K562 (cell line): Measurements from ENCODE around the gene FAM89B. TPM values are rescaled to one million over a fixed set of nuclear protein-coding genes. Genes with fewer than 3 reads are reported as not detected.

Source experiments
- CBX3 ChIP-seq, 2 experiments: IDR thresholded peaks; 1 replicate in 1 of 2; 2 replicates in 1 of 2; pipeline ENCODE4 v1.6.1; 2012; ENCODE audit warnings: inconsistent platforms in 2 of 2, low read length in 2 of 2, borderline replicate concordance in 1 of 2, control low read depth in 1 of 2
- DIDO1 ChIP-seq: fragments of 450-650 bp; IDR thresholded peaks from 2 replicates; pipeline ENCODE4 v1.6.1; 2016; ENCODE audit warnings: low read depth, missing biosample characterization, missing genetic modification characterization
- GABPB2 ChIP-seq: fragments of 250-450 bp; sonication (Bioruptor Pico); conservative IDR thresholded peaks from 2 replicates; pipeline ENCODE4 v1.5.1; 2021; ENCODE audit warnings: mild to moderate bottlenecking
- GTF3C2 ChIP-seq: IDR thresholded peaks from 3 replicates; pipeline ENCODE4 v1.6.1; 2011; ENCODE audit warnings: borderline replicate concordance, mild to moderate bottlenecking, moderate library complexity; ENCODE audit not compliant: insufficient read length; ENCODE audit errors: extremely low read depth
- KDM2B ChIP-seq: fragments of 250-450 bp; sonication (Bioruptor Pico); IDR thresholded peaks from 2 replicates; pipeline ENCODE4 v1.8.0; 2021; ENCODE audit warnings: mild to moderate bottlenecking, moderate library complexity
- PHTF2 ChIP-seq: fragments of 250-450 bp; sonication (Bioruptor Pico); IDR thresholded peaks from 2 replicates; pipeline ENCODE4 v1.5.0; 2021; ENCODE audit warnings: mild to moderate bottlenecking
- SMAD4 ChIP-seq: fragments of 250-450 bp; sonication (Bioruptor Pico); conservative IDR thresholded peaks from 2 replicates; pipeline ENCODE4 v1.8.0; 2021; ENCODE audit warnings: inconsistent platforms, mild to moderate bottlenecking, moderate library complexity
- ZKSCAN3 ChIP-seq: fragments of 250-450 bp; sonication (Bioruptor Pico); IDR thresholded peaks from 2 replicates; pipeline ENCODE4 v1.4.0; 2020
- ZNF395 ChIP-seq: fragments of 200-800 bp; sonication (Bioruptor generic); IDR thresholded peaks from 2 replicates; pipeline ENCODE4 v1.6.1; 2017; ENCODE audit warnings: missing genetic modification characterization, missing compliant biosample characterization
- polyA plus RNA-seq, 8 experiments: library from polyadenylated mRNA; depleted of rRNA in 4 of 8; stranded (reverse) in 5 of 8; unstranded in 3 of 8; fragments of >200 nt; fragmentation: Nextera tagmentation in 2 of 8; fragmentation: Illumina TruSeq in 1 of 8; extraction: Ambion mirVana in 2 of 8; extraction: Trizol in 1 of 8; gene quantifications; 2 replicates each; pipeline versions ENCODE4 v1.2.1 to v1.2.3, GENCODE V29; 2011 to 2014; ENCODE audit warnings: inconsistent platforms in 1 of 8, missing spikeins in 1 of 8
- total RNA-seq, 7 experiments: library from RNA; depleted of rRNA in 6 of 7; stranded (reverse); fragments of >200 nt in 6 of 7; fragmentation: Illumina TruSeq in 2 of 7; extraction: Trizol in 2 of 7; gene quantifications; 2 replicates each; pipeline versions ENCODE4 v1.2.1 to v1.2.3, GENCODE V29; 2011 to 2021; ENCODE audit warnings: low replicate concordance in 1 of 7
- TF ChIP-seq, protein P1 (sequence below): fragments of 450-650 bp; conservative IDR thresholded peaks from 2 replicates; pipeline ENCODE4 v1.6.1; 2016; ENCODE audit warnings: missing genetic modification characterization, low read depth, mild to moderate bottlenecking, missing compliant biosample characterization, moderate library complexity
- TF ChIP-seq, protein P2 (sequence below): fragments of 250-450 bp; sonication (Bioruptor Pico); IDR thresholded peaks from 2 replicates; pipeline ENCODE4 v1.4.0; 2020; ENCODE audit warnings: mild to moderate bottlenecking
- TF ChIP-seq, protein P3 (sequence below): sonication (generic); formaldehyde crosslinking; IDR thresholded peaks from 2 replicates; pipeline ENCODE4 v1.8.0; 2023; ENCODE audit warnings: mild to moderate bottlenecking, missing genetic modification reagents

The FAM89B gene
- total and polyA plus RNA-seq, 9 of the 15 experiments (the other 6 are each of a cell fraction or from before 2014, with no cell fraction given), result 0.32 to 27.6 (median 11.9) TPM

DNA sequence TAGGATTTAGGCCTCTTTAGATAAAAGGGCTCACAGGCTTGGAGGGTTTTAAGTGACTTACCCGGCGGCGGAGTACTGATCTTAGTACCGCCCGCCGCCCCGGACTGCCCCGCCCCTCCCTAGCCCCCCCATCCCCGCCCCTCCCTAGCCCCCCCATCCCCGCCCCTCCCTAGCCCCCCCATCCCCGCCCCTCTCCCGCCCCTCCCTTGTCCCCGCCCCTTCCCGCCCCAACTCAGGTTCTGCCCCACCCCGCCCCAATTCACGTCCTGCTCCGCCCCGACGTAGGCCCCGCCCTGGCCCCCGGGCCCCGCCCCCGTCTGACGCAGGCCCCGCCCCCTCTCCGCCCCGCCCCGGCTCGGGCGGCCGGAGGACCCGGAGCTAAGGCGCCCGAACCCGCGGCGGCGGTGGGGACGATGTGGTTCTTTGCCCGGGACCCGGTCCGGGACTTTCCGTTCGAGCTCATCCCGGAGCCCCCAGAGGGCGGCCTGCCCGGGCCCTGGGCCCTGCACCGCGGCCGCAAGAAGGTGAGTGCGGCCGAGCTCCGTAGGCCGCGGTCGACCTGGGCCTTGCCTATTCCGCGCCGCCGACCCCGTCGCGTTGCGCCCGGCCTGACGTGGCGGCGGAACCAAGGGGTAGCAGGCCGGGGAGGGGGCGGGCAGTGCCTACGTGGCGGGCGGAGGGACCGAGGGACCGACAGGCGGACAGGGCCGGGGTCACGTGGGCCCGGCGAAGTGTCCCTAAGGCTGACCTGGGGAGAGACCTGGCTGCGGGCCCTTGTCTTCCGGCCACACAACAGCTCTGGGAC is 47.4 kb upstream of the FAM89B start, which contains the start of gene SCYL1 (continued):
- TF ChIP-seq, protein P1, sequence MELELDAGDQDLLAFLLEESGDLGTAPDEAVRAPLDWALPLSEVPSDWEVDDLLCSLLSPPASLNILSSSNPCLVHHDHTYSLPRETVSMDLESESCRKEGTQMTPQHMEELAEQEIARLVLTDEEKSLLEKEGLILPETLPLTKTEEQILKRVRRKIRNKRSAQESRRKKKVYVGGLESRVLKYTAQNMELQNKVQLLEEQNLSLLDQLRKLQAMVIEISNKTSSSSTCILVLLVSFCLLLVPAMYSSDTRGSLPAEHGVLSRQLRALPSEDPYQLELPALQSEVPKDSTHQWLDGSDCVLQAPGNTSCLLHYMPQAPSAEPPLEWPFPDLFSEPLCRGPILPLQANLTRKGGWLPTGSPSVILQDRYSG, result no peak
- no peak for TF ChIP-seq GABPB2 (CRISPR knock-in tag)
- TF ChIP-seq, protein P2, sequence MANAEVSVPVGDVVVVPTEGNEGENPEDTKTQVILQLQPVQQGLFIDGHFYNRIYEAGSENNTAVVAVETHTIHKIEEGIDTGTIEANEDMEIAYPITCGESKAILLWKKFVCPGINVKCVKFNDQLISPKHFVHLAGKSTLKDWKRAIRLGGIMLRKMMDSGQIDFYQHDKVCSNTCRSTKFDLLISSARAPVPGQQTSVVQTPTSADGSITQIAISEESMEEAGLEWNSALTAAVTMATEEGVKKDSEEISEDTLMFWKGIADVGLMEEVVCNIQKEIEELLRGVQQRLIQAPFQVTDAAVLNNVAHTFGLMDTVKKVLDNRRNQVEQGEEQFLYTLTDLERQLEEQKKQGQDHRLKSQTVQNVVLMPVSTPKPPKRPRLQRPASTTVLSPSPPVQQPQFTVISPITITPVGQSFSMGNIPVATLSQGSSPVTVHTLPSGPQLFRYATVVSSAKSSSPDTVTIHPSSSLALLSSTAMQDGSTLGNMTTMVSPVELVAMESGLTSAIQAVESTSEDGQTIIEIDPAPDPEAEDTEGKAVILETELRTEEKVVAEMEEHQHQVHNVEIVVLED, result 0 out of 2 replicates have a peak, but pooled peaks have one; percentile 28
- TF ChIP-seq ZKSCAN3 (CRISPR knock-in tag), result no peak
- TF ChIP-seq PHTF2 (CRISPR knock-in tag), result no peak
- no peak for TF ChIP-seq DIDO1
- no peak for TF ChIP-seq CBX3 (IDR thresholded peaks at IDR 0.05; ENCODE audit: borderline replicate concordance in 1 of 2, low read length in 2 of 2)
- TF ChIP-seq GTF3C2, result no peak
- TF ChIP-seq ZNF395, result no peak
- peak; percentile 65 for TF ChIP-seq SMAD4 (CRISPR knock-in tag)
- TF ChIP-seq KDM2B (CRISPR knock-in tag), result no peak
- TF ChIP-seq, protein P3, sequence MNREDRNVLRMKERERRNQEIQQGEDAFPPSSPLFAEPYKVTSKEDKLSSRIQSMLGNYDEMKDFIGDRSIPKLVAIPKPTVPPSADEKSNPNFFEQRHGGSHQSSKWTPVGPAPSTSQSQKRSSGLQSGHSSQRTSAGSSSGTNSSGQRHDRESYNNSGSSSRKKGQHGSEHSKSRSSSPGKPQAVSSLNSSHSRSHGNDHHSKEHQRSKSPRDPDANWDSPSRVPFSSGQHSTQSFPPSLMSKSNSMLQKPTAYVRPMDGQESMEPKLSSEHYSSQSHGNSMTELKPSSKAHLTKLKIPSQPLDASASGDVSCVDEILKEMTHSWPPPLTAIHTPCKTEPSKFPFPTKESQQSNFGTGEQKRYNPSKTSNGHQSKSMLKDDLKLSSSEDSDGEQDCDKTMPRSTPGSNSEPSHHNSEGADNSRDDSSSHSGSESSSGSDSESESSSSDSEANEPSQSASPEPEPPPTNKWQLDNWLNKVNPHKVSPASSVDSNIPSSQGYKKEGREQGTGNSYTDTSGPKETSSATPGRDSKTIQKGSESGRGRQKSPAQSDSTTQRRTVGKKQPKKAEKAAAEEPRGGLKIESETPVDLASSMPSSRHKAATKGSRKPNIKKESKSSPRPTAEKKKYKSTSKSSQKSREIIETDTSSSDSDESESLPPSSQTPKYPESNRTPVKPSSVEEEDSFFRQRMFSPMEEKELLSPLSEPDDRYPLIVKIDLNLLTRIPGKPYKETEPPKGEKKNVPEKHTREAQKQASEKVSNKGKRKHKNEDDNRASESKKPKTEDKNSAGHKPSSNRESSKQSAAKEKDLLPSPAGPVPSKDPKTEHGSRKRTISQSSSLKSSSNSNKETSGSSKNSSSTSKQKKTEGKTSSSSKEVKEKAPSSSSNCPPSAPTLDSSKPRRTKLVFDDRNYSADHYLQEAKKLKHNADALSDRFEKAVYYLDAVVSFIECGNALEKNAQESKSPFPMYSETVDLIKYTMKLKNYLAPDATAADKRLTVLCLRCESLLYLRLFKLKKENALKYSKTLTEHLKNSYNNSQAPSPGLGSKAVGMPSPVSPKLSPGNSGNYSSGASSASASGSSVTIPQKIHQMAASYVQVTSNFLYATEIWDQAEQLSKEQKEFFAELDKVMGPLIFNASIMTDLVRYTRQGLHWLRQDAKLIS, result peak; percentile 81
